ENCODE measurements around the gene ANKS1B.

ANKS1B gene

GRCh38 chr12:99959549-99960170 is 25.1 kb downstream of the ANKS1B start:
- no peak for DNase-seq

- DNase-seq = no peak
These were observed 26.8 kb downstream of the ANKS1B start for GRCh38 chr12:99957866-99958466.

GRCh38 chr12:99954724-99955123 is 30.0 kb downstream of the ANKS1B start:
- no peak for DNase-seq

GRCh38 chr12:99948370-99948769 is 36.4 kb downstream of the ANKS1B start:
- DNase-seq = no peak

- DNase-seq = no peak
These were observed 38.6 kb downstream of the ANKS1B start for GRCh38 chr12:99946131-99946530.

GRCh38 chr12:99935608-99936007 is 49.1 kb downstream of the ANKS1B start:
- no peak for DNase-seq

- DNase-seq = no peak
These were observed 58.1 kb downstream of the ANKS1B start for GRCh38 chr12:99926511-99927169.

- no peak for DNase-seq
These were observed 64.3 kb downstream of the ANKS1B start for GRCh38 chr12:99920353-99920960.

- peak; percentile 3 for DNase-seq
These were observed 66.9 kb downstream of the ANKS1B start for GRCh38 chr12:99917711-99918402.

GRCh38 chr12:99916555-99916954 is 68.2 kb downstream of the ANKS1B start:
- no peak for DNase-seq

GRCh38 chr12:99915251-99916082 is 69.3 kb downstream of the ANKS1B start:
- peak; percentile 49 for DNase-seq

- DNase-seq = no peak
These were observed 70.5 kb downstream of the ANKS1B start for GRCh38 chr12:99914206-99914605.

- no peak for DNase-seq
These were observed 72.8 kb downstream of the ANKS1B start for GRCh38 chr12:99911967-99912366.

- peak; percentile 85 for DNase-seq
These were observed 73.7 kb downstream of the ANKS1B start for GRCh38 chr12:99911081-99911480.

GRCh38 chr12:99910342-99910741 is 74.4 kb downstream of the ANKS1B start:
- DNase-seq = no peak

- no peak for DNase-seq
These were observed 77.8 kb downstream of the ANKS1B start for GRCh38 chr12:99906786-99907579.

- no peak for DNase-seq
These were observed 83.6 kb downstream of the ANKS1B start for GRCh38 chr12:99901181-99901580.

GRCh38 chr12:99898645-99899044 is 86.1 kb downstream of the ANKS1B start:
- no peak for DNase-seq

- no peak for DNase-seq
These were observed 105.3 kb downstream of the ANKS1B start for GRCh38 chr12:99879439-99879838.

- no peak for DNase-seq
These were observed 109.7 kb downstream of the ANKS1B start for GRCh38 chr12:99875081-99875480.

GRCh38 chr12:99870085-99870484 is 114.7 kb downstream of the ANKS1B start:
- DNase-seq = no peak

GRCh38 chr12:99861731-99862130 is 123.0 kb downstream of the ANKS1B start:
- no peak for DNase-seq

All from fibroblast of skin of right quadriceps (primary cell).